ENCODE results near the gene FTCDNL1. TPM values are rescaled to one million over a fixed set of nuclear protein-coding genes. Genes with fewer than 3 reads are reported as not detected.

Gene FTCDNL1
- polyA plus RNA-seq, 1 of the 3 experiments (the other 2 are of a cell fraction) = not detected

GRCh38 chr2:199869227-199869541 lies 18.2 kb upstream of the FTCDNL1 start:
- Histone ChIP-seq H3K36me3 (replicated peaks in 1 of 2; ENCODE audit: control insufficient read depth in 1 of 2, insufficient read depth in 2 of 2, low read length in 1 of 2) (no peaks in the 10 kb centered on the region), H3K9ac (no peak overlapping the region), H3K9me3 (no peaks in the 10 kb centered on the region), H4K20me1 (ENCODE audit: insufficient read depth) (no peaks in the 10 kb centered on the region), H3K79me2 (ENCODE audit: insufficient read depth) (no peaks in the 10 kb centered on the region), H2AFZ (ENCODE audit: low read depth) (no peak overlapping the region), H3K4me1 (ENCODE audit: control insufficient read depth in 1 of 2, insufficient read depth in 2 of 2, low read depth in 1 of 2, low read length in 1 of 2) (no peaks in the 10 kb centered on the region), H3K27me3 (ENCODE audit: insufficient read depth) (no peaks in the 10 kb centered on the region; the same call in 1 of the 2 replicates), H3K4me2 (no peak overlapping the region), H3K9me2 (no peaks in the 10 kb centered on the region), H3K4me3 (ENCODE audit: low read depth in 2 of 2, low read length in 1 of 2) (no peak overlapping the region), H3F3A (replicated peaks; ENCODE audit: insufficient read depth) (no peaks in the 10 kb centered on the region), H3K27ac (ENCODE audit: low read depth in 2 of 2, low read length in 1 of 2) (no peak overlapping the region)
- no peak for DNase-seq
- TF ChIP-seq REST (IDR thresholded peaks at IDR 0.05; ENCODE audit: low read depth, low read length) (no peak), USF2 (IDR thresholded peaks at IDR 0.05; ENCODE audit: borderline replicate concordance, low read depth, low read length) (no peak), GABPA (IDR thresholded peaks at IDR 0.05; ENCODE audit: low read depth) (no peak), YY1 (IDR thresholded peaks at IDR 0.05; ENCODE audit: low read depth) (no peak), CHD2 (IDR thresholded peaks at IDR 0.05; ENCODE audit: low read length, partially characterized antibody) (no peak), FOXJ3 (CRISPR knock-in tag; IDR thresholded peaks at IDR 0.05) (no peak), RCOR1 (IDR thresholded peaks at IDR 0.05; ENCODE audit: low read length) (no peak), RAD21 (IDR thresholded peaks at IDR 0.05; ENCODE audit: low read length) (no peak)
- ChIA-PET CTCF (interaction anchor here (1.0 kb wide), 1 partner anchor 8 kb away, joined by 5 read pairs; no protein-coding TSS in a partner anchor), POLR2A (no interaction called here)
- WGBS (ENCODE audit: low lambda C conversion rate) = 20% methylated on average over 1 of the region's 1 CpG

- Histone ChIP-seq H3K79me2 (ENCODE audit: insufficient read depth) (no peaks in the 10 kb centered on the region), H3K4me2 (no peak overlapping the region), H3K27ac (ENCODE audit: low read depth in 2 of 2, low read length in 1 of 2) (no peak overlapping the region), H2AFZ (ENCODE audit: low read depth) (no peak overlapping the region), H3K27me3 (ENCODE audit: insufficient read depth) (no peaks in the 10 kb centered on the region; the same call in 1 of the 2 replicates), H4K20me1 (ENCODE audit: insufficient read depth) (no peaks in the 10 kb centered on the region), H3K4me1 (ENCODE audit: control insufficient read depth in 1 of 2, insufficient read depth in 2 of 2, low read depth in 1 of 2, low read length in 1 of 2) (no peaks in the 10 kb centered on the region), H3K36me3 (replicated peaks in 1 of 2; ENCODE audit: control insufficient read depth in 1 of 2, insufficient read depth in 2 of 2, low read length in 1 of 2) (no peaks in the 10 kb centered on the region), H3K9me2 (no peaks in the 10 kb centered on the region), H3F3A (replicated peaks; ENCODE audit: insufficient read depth) (no peaks in the 10 kb centered on the region), H3K9ac (no peak overlapping the region), H3K4me3 (ENCODE audit: low read depth in 2 of 2, low read length in 1 of 2) (no peak overlapping the region), H3K9me3 (no peaks in the 10 kb centered on the region)
- CTCF ChIA-PET = interaction anchor here (1.5 kb wide), 1 partner anchor 16 kb away, joined by 5 read pairs; no protein-coding TSS in a partner anchor
- WGBS (ENCODE audit: low lambda C conversion rate) = 12% methylated on average over 5 of the region's 5 CpGs
- POLR2A ChIA-PET = no interaction called here
- no peak for DNase-seq
- TF ChIP-seq NRF1 (IDR thresholded peaks at IDR 0.05; ENCODE audit: low read depth, low read length) (no peak), TEAD4 (IDR thresholded peaks at IDR 0.05; ENCODE audit: borderline replicate concordance, insufficient read depth) (no peak), CTCF (IDR thresholded peaks at IDR 0.05) (no peak), REST (IDR thresholded peaks at IDR 0.05; ENCODE audit: low read depth, low read length) (no peak), RCOR1 (IDR thresholded peaks at IDR 0.05; ENCODE audit: low read length) (no peak), GABPA (IDR thresholded peaks at IDR 0.05; ENCODE audit: low read depth) (no peak), MAX (IDR thresholded peaks at IDR 0.05; ENCODE audit: low read depth) (no peak), TCF12 (IDR thresholded peaks at IDR 0.05) (no peak), FOXJ3 (CRISPR knock-in tag; IDR thresholded peaks at IDR 0.05) (no peak), EP300 (IDR thresholded peaks at IDR 0.05; ENCODE audit: borderline replicate concordance in 1 of 2, low read depth in 1 of 2, low read length in 1 of 2) (no peak), TAF1 (IDR thresholded peaks at IDR 0.05; ENCODE audit: borderline replicate concordance, low read depth, low read length) (no peak)
Measured at GRCh38 chr2:199868431-199869226, 17.6 kb upstream of the FTCDNL1 start.

Data from SK-N-SH (cell line).